WTC11 (cell line): Measurements from ENCODE around the gene NR1I2.

Source experiments
- ATF2 ChIP-seq: sonication (generic); formaldehyde crosslinking; IDR thresholded peaks from 2 replicates; pipeline ENCODE4 v1.8.1; 2022; ENCODE audit warnings: low read depth, missing genetic modification reagents, borderline replicate concordance
- CBFB ChIP-seq: sonication (generic); formaldehyde crosslinking; IDR thresholded peaks from 2 replicates; pipeline ENCODE4 v1.8.1; 2022; ENCODE audit warnings: mild to moderate bottlenecking, low read depth, missing genetic modification reagents
- CDX4 ChIP-seq: fragments of 250-450 bp; sonication (Bioruptor Pico); IDR thresholded peaks from 2 replicates; pipeline ENCODE4 v1.9.0; 2021; ENCODE audit warnings: moderate library complexity, mild to moderate bottlenecking, inconsistent platforms, borderline replicate concordance
- CTCF ChIP-seq: fragments of 200-600 bp; IDR thresholded peaks from 2 replicates; pipeline ENCODE4 v1.8.0; 2022; ENCODE audit warnings: antibody characterized with exemption
- E2F4 ChIP-seq: sonication (generic); formaldehyde crosslinking; IDR thresholded peaks from 2 replicates; pipeline ENCODE4 v1.8.1; 2022; ENCODE audit warnings: low read depth, mild to moderate bottlenecking, moderate library complexity, missing genetic modification reagents, borderline replicate concordance
- E2F5 ChIP-seq: sonication (generic); formaldehyde crosslinking; IDR thresholded peaks from 2 replicates; pipeline ENCODE4 v1.8.1; 2022; ENCODE audit warnings: mild to moderate bottlenecking, moderate library complexity, missing genetic modification reagents
- ESRRA ChIP-seq: sonication (generic); formaldehyde crosslinking; IDR thresholded peaks from 2 replicates; pipeline ENCODE4 v1.8.1; 2022; ENCODE audit warnings: mild to moderate bottlenecking, missing genetic modification reagents, borderline replicate concordance
- MLX ChIP-seq: sonication (generic); formaldehyde crosslinking; IDR thresholded peaks from 2 replicates; pipeline ENCODE4 v1.8.1; 2023; ENCODE audit warnings: mild to moderate bottlenecking, missing genetic modification reagents, moderate library complexity
- MYBL2 ChIP-seq: sonication (generic); formaldehyde crosslinking; IDR thresholded peaks from 2 replicates; pipeline ENCODE4 v1.8.1; 2023; ENCODE audit warnings: mild to moderate bottlenecking, moderate library complexity, missing genetic modification reagents
- NR2C2 ChIP-seq: sonication (generic); formaldehyde crosslinking; IDR thresholded peaks from 2 replicates; pipeline ENCODE4 v1.8.0; 2022; ENCODE audit warnings: mild to moderate bottlenecking, missing genetic modification reagents
- STAT6 ChIP-seq: sonication (generic); formaldehyde crosslinking; conservative IDR thresholded peaks from 2 replicates; pipeline ENCODE4 v1.8.1; 2023; ENCODE audit warnings: mild to moderate bottlenecking, low read depth, missing genetic modification reagents, moderate library complexity
- TP53 ChIP-seq: sonication (generic); formaldehyde crosslinking; IDR thresholded peaks from 2 replicates; pipeline ENCODE4 v1.8.1; 2023; ENCODE audit warnings: mild to moderate bottlenecking, missing genetic modification reagents
- ZNF138 ChIP-seq: sonication (generic); formaldehyde crosslinking; conservative IDR thresholded peaks from 2 replicates; pipeline ENCODE4 v1.8.1; 2022; ENCODE audit warnings: mild to moderate bottlenecking, moderate library complexity, missing genetic modification reagents

- TF ChIP-seq MYBL2 (no peak), CTCF (no peak), ESRRA (CRISPR knock-in tag) (no peak), E2F4 (CRISPR knock-in tag) (no peak), CDX4 (no peak), CBFB (CRISPR knock-in tag) (no peak), STAT6 (CRISPR knock-in tag) (no peak), TP53 (CRISPR knock-in tag) (no peak), ATF2 (CRISPR knock-in tag) (no peak), E2F5 (CRISPR knock-in tag) (no peak), MLX (no peak), ZNF138 (CRISPR knock-in tag) (no peak), NR2C2 (CRISPR knock-in tag) (no peak)
Observed at GRCh38 chr3:119733812-119734211, 48.1 kb upstream of the NR1I2 start.
